ENCODE data around the gene SLC6A9.

GRCh38 chr1:44061857-44062256 lies 30.6 kb upstream of the SLC6A9 start:
- TF ChIP-seq EZH2 (IDR thresholded peaks at IDR 0.05; ENCODE audit: low read depth, low read length, severe bottlenecking) (no peak), TAF1 (IDR thresholded peaks at IDR 0.05; ENCODE audit: low read depth, low read length) (no peak), POLR2A (IDR thresholded peaks at IDR 0.05; ENCODE audit: control extremely low read depth in 1 of 2, low read depth in 2 of 2, low read length in 2 of 2) (no peak)

All from H1 (cell line).